Measurements from ENCODE around the gene GPR32. TPM values are rescaled to one million over a fixed set of nuclear protein-coding genes. Genes with fewer than 3 reads are reported as not detected.
"Not testable (repeated sequence)": the region's sequence is repeated elsewhere in the genome, so short reads cannot be mapped to it uniquely, and the experiment has no call there.

GPR32 gene
- total RNA-seq, 4 donors from 2014 or later: not detected

DNA sequence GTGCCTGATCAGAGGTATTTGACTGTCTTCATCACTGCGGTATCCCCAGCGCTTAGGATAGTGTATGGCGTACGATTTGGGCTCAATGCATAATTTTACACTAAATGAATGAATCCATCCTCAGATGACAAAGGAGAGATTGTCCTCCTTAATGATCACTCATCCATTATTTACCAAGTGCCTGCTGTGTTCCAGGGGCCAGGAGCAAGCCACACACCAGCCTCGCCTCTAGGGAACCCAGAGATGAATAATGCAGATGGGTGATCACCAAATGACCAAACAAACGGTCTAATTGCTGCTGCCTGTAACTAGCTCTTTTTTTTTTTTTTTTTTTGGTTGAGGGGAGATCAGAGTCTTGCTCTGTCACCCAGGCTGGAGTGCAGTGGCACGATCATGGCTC is 5.9 kb upstream of the GPR32 start:
- WGBS, 2 donors: 72 to 76% methylated on average over 7 of the region's 7 CpGs
- H3K36me3 ChIP-seq: no peaks in the 10 kb centered on the region
- intact Hi-C loops (cut with DNase I): no loop called here
- DNase-seq: no peak
- H3K27me3 ChIP-seq: no peaks in the 10 kb centered on the region
- H3K9me3 ChIP-seq: no peaks in the 10 kb centered on the region
- TF ChIP-seq POLR2A (IDR thresholded peaks at IDR 0.05): no peak
- TF ChIP-seq CTCF (IDR thresholded peaks at IDR 0.05): no peak
- H3K4me1 ChIP-seq: no peaks in the 10 kb centered on the region
- no peak overlapping the region for H3K4me3 ChIP-seq (replicated peaks in 1 of 3)
- H3K27ac ChIP-seq: no peak overlapping the region

GRCh38 chr19:50766746-50767145 is 3.5 kb upstream of the GPR32 start:
- H3K4me3 ChIP-seq (replicated peaks in 1 of 3); intact Hi-C loops (cut with DNase I); H3K27ac ChIP-seq; H3K9me3 ChIP-seq; H3K36me3 ChIP-seq; H3K4me1 ChIP-seq; DNase-seq; H3K27me3 ChIP-seq: not testable (repeated sequence)
- WGBS, 2 donors: 63 to 76% methylated on average over 7 to 11 of the region's 12 CpGs

DNA sequence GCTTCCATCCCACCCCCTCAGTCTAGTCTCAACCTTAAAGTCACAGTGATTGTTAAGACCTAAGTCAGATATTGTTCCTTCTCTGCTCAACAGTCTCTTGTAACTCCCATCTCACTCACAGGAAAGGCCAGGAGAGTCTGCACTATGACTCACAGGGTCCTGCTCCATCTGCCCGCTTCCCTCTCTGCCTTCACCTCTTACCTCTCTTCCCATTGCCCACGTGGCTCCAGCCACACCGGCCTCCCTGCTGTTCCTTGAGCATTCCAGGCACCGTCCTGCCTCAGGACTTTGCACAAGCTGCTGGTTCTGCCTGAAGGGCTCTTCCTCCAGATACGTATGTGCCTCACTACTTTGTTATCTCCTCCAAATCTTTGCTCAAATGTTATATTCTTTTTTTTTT is 3.0 kb upstream of the GPR32 start:
- H3K27ac ChIP-seq; H3K4me3 ChIP-seq (replicated peaks in 1 of 3); H3K27me3 ChIP-seq; H3K36me3 ChIP-seq; H3K4me1 ChIP-seq; H3K9me3 ChIP-seq; DNase-seq; intact Hi-C loops (cut with DNase I): not testable (repeated sequence)
- 25 to 28% methylated on average over 5 of the region's 5 CpGs for WGBS, 2 donors

DNA sequence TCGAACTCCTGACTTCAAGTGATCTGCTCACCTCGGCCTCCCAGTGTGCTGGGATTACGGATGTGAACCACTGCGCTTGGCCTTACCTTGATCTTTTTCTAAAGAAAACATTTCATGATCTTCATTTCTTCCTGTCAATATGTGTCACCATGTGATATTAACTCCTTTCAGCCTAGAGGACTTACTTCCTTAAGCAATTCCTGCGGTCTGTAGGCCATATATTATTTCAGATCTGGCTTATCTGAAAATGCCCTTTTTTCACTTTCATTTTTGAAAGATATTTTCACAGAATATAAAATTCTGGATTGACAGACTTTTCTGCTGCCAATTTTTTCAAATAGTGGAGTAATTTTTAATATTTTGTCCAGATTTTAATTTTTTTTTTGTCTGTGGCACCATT is 2.0 kb upstream of the GPR32 start:
- WGBS, 2 donors: 70 to 72% methylated on average over 5 of the region's 5 CpGs
- intact Hi-C loops (cut with DNase I): no loop called here
- Histone ChIP-seq H3K27me3 (no peaks in the 10 kb centered on the region), H3K4me1 (no peaks in the 10 kb centered on the region), H3K27ac (no peak overlapping the region), H3K4me3 (replicated peaks in 1 of 3) (no peak overlapping the region), H3K9me3 (no peaks in the 10 kb centered on the region), H3K36me3 (no peaks in the 10 kb centered on the region)
- no peak for DNase-seq
- TF ChIP-seq POLR2A (IDR thresholded peaks at IDR 0.05) (no peak), CTCF (IDR thresholded peaks at IDR 0.05) (no peak)

DNA sequence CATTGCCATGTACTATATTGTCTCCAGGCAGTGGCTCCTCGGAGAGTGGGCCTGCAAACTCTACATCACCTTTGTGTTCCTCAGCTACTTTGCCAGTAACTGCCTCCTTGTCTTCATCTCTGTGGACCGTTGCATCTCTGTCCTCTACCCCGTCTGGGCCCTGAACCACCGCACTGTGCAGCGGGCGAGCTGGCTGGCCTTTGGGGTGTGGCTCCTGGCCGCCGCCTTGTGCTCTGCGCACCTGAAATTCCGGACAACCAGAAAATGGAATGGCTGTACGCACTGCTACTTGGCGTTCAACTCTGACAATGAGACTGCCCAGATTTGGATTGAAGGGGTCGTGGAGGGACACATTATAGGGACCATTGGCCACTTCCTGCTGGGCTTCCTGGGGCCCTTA is 624 bp downstream of the GPR32 start:
- H3K36me3 ChIP-seq: no peaks in the 10 kb centered on the region
- no peak for DNase-seq
- H3K27me3 ChIP-seq: no peaks in the 10 kb centered on the region
- TF ChIP-seq POLR2A (IDR thresholded peaks at IDR 0.05) (no peak), CTCF (IDR thresholded peaks at IDR 0.05) (no peak)
- no peaks in the 10 kb centered on the region for H3K9me3 ChIP-seq
- intact Hi-C loops (cut with DNase I): no loop called here
- H3K27ac ChIP-seq: no peak overlapping the region
- 78 to 84% methylated on average over 7 to 13 of the region's 13 CpGs for WGBS, 2 donors
- no peaks in the 10 kb centered on the region for H3K4me1 ChIP-seq
- no peak overlapping the region for H3K4me3 ChIP-seq (replicated peaks in 1 of 3)

- intact Hi-C loops (cut with DNase I): no loop called here
Measured at GRCh38 chr19:50772476-50772875, 2.2 kb downstream of the GPR32 start.

DNA sequence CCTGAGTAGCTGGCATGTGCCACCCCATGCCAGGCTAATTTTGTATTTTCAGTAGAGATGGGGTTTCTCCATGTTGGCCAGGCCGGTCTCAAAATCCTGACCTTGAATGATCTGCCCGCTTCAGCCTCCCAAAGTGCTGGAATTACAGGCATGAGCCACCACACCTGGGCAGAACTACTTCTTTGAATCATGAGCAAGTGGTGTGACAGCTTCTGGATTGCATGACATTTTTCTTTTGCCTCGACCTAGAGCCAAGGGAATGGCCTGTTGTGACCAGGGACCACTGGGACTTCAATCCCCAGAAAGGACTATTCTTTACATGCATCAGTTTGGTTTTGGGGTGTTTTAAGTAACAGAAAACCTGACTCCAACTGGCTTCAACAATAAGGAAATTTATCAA is 2.6 kb downstream of the GPR32 start:
- H3K36me3 ChIP-seq; H3K9me3 ChIP-seq; H3K27me3 ChIP-seq; DNase-seq; H3K4me1 ChIP-seq; H3K27ac ChIP-seq; H3K4me3 ChIP-seq (replicated peaks in 1 of 3); intact Hi-C loops (cut with DNase I): not testable (repeated sequence)
- 85 to 90% methylated on average over 3 of the region's 3 CpGs for WGBS, 2 donors

More at GRCh38 chr19:50772476-50772875, 2.2 kb downstream of the GPR32 start:
- Histone ChIP-seq H3K4me1 (no peaks in the 10 kb centered on the region), H3K27me3 (no peaks in the 10 kb centered on the region), H3K9me3 (no peaks in the 10 kb centered on the region), H3K27ac (no peak overlapping the region), H3K4me3 (replicated peaks in 1 of 3) (no peak overlapping the region), H3K36me3 (no peaks in the 10 kb centered on the region)
- no peak for TF ChIP-seq POLR2A (IDR thresholded peaks at IDR 0.05)
- no peak for TF ChIP-seq CTCF (IDR thresholded peaks at IDR 0.05)
- no peak for DNase-seq
- WGBS, 2 donors: 46 to 69% methylated on average over 2 of the region's 2 CpGs

GRCh38 chr19:50773454-50773853 is 3.2 kb downstream of the GPR32 start:
- H3K4me1 ChIP-seq; H3K36me3 ChIP-seq; H3K27me3 ChIP-seq; H3K4me3 ChIP-seq (replicated peaks in 1 of 3); DNase-seq; intact Hi-C loops (cut with DNase I); H3K27ac ChIP-seq; H3K9me3 ChIP-seq: not testable (repeated sequence)
- WGBS, 2 donors: 66 to 83% methylated on average over 7 of the region's 7 CpGs

Data from thyroid gland (tissue), 4 donors.